NB4 (cell line): ENCODE measurements around the gene SLC4A9.

ENCODE experiments used
- CTCF ChIP-seq: IDR thresholded peaks from one replicate; pipeline ENCODE4 v1.5.1; 2012; ENCODE audit warnings: low read depth, low read length
- TF ChIP-seq, protein P1 (sequence below): IDR thresholded peaks from 2 replicates; pipeline ENCODE4 v1.6.1; 2011; ENCODE audit warnings: low read depth, low read length

DNA sequence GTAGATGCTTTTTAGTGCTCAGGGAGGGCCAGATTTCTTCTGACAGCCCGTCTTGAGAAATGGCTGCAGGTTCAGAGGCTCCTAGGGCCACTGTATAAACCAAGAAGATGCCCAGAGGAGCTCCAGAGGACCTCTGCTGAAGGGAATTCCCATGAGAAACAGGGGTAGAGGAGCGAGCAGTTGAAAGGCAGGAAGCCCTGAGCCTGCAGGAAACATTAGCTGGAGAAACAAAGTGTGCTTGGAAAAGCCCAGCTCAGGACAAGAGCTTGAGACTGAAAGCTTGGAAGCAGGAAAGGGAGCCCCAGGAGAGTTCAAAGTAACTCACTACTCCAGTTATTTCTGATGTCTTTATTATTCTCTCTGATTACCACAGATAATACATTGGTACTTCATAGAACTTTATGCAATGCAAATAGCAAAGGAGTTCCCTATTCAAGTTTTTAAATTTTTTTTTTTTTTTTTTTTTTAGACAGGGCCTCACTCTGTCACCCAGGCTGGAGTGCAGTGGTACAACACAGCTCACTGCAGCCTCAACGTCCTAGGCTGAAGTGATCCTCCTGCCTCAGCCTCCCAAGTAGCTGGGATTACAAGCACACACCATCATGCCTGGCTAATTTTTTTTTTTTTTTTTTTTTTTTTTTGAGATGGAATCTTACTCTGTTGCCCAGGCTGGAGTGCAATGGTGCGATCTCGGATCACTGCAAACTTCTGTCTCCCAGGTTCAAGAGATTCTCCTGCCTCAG lies 30.1 kb upstream of the SLC4A9 start:
- no peak for TF ChIP-seq CTCF
- TF ChIP-seq, protein P1, sequence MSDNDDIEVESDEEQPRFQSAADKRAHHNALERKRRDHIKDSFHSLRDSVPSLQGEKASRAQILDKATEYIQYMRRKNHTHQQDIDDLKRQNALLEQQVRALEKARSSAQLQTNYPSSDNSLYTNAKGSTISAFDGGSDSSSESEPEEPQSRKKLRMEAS = no peak
